HG03378 (cell line): ENCODE data around the gene KRTAP4-8.
"Not testable (repeated sequence)": the region's sequence is repeated elsewhere in the genome, so short reads cannot be mapped to it uniquely, and the experiment has no call there.

Source experiments
- ATAC-seq: cut with Tn5 transposase; IDR thresholded peaks from one replicate; pipeline ENCODE4 v1.9.1; 2021; ENCODE audit warnings: mild to moderate bottlenecking, moderate library complexity; ENCODE audit not compliant: unreplicated experiment

Gene KRTAP4-8

GRCh38 chr17:41065829-41066624 is 31.9 kb downstream of the KRTAP4-8 start, which contains the start of gene KRTAP2-4:
Gene KRTAP2-4, minus strand, starts transcription at chr17:41065879. Its CDS starts 34 bp downstream, at chr17:41065845.
- ATAC-seq, result no peak

GRCh38 chr17:41065016-41065689 is 32.8 kb downstream of the KRTAP4-8 start:
- not testable (repeated sequence) for ATAC-seq

- ATAC-seq, result no peak
Observed at GRCh38 chr17:41064301-41064700, 33.6 kb downstream of the KRTAP4-8 start.

- ATAC-seq, result no peak
Observed at GRCh38 chr17:41063449-41063848, 34.5 kb downstream of the KRTAP4-8 start.

- ATAC-seq, result no peak
Observed at GRCh38 chr17:41061964-41062363, 36.0 kb downstream of the KRTAP4-8 start.

GRCh38 chr17:41060052-41060604 is 37.8 kb downstream of the KRTAP4-8 start, which contains the start of gene KRTAP2-3:
Gene KRTAP2-3, minus strand, starts transcription at chr17:41060114. Its CDS starts 64 bp downstream, at chr17:41060050.
- no peak for ATAC-seq

- ATAC-seq, result not testable (repeated sequence)
Observed at GRCh38 chr17:41059276-41060051, 38.5 kb downstream of the KRTAP4-8 start.

- no peak for ATAC-seq
Observed at GRCh38 chr17:41058741-41059140, 39.2 kb downstream of the KRTAP4-8 start.

- ATAC-seq, result no peak
Observed at GRCh38 chr17:41057547-41057946, 40.4 kb downstream of the KRTAP4-8 start.

- not testable (repeated sequence) for ATAC-seq
Observed at GRCh38 chr17:41055130-41055529, 42.8 kb downstream of the KRTAP4-8 start, which contains the start of gene KRTAP2-2. Gene KRTAP2-2, minus strand, starts transcription at chr17:41055230. Its CDS starts 19 bp downstream, at chr17:41055211.

- not testable (repeated sequence) for ATAC-seq
Observed at GRCh38 chr17:41054556-41054955, 43.4 kb downstream of the KRTAP4-8 start.

GRCh38 chr17:41054025-41054424 is 43.9 kb downstream of the KRTAP4-8 start:
- ATAC-seq, result no peak

- ATAC-seq, result no peak
Observed at GRCh38 chr17:41052566-41052965, 45.4 kb downstream of the KRTAP4-8 start.

- ATAC-seq, result no peak
Observed at GRCh38 chr17:41049110-41049509, 48.8 kb downstream of the KRTAP4-8 start.

- no peak for ATAC-seq
Observed at GRCh38 chr17:41048441-41048840, 49.5 kb downstream of the KRTAP4-8 start.
